Activated CD4-positive, alpha-beta T cell treated with anti-CD3 and anti-CD28 coated beads for 1 hour (primary cell): Measurements from ENCODE around the gene PDE6G.

Experiments used
- DNase-seq: peaks from one replicate; pipeline ENCODE4 v3.0.0-alpha.2; 2020

The PDE6G gene

GRCh38 chr17:81656118-81656743 lies at the start of gene PDE6G:
Gene PDE6G (minus strand): TSS chr17:81656542. CDS start chr17:81653305, 3,237 bp downstream.
- DNase-seq: no peak

GRCh38 chr17:81705518-81706231 lies 49.3 kb upstream of the PDE6G start:
- no peak for DNase-seq

- no peak for DNase-seq
Observed at GRCh38 chr17:81703747-81704654, 47.7 kb upstream of the PDE6G start.

- DNase-seq: peak; percentile 78
Observed at GRCh38 chr17:81702934-81703746, 46.8 kb upstream of the PDE6G start, which contains the start of gene MRPL12. Gene MRPL12 (plus strand): TSS chr17:81703367. CDS start chr17:81703502, 135 bp downstream.

GRCh38 chr17:81701288-81702071 lies 45.1 kb upstream of the PDE6G start:
- DNase-seq: no peak

- no peak for DNase-seq
Observed at GRCh38 chr17:81700353-81701287, 44.3 kb upstream of the PDE6G start.

- no peak for DNase-seq
Observed at GRCh38 chr17:81697261-81698044, 41.1 kb upstream of the PDE6G start.

GRCh38 chr17:81696218-81696941 lies 40.0 kb upstream of the PDE6G start:
- DNase-seq: no peak

- DNase-seq: no peak
Observed at GRCh38 chr17:81695801-81696200, 39.5 kb upstream of the PDE6G start.

GRCh38 chr17:81695211-81695610 lies 38.9 kb upstream of the PDE6G start:
- no peak for DNase-seq

GRCh38 chr17:81694810-81695209 lies 38.5 kb upstream of the PDE6G start:
- DNase-seq: no peak

GRCh38 chr17:81693509-81694210 lies 37.3 kb upstream of the PDE6G start:
- no peak for DNase-seq

- DNase-seq: no peak
Observed at GRCh38 chr17:81691608-81692007, 35.3 kb upstream of the PDE6G start.

- no peak for DNase-seq
Observed at GRCh38 chr17:81691196-81691595, 34.9 kb upstream of the PDE6G start.

GRCh38 chr17:81690549-81690948 lies 34.2 kb upstream of the PDE6G start:
- no peak for DNase-seq

- no peak for DNase-seq
Observed at GRCh38 chr17:81690066-81690465, 33.7 kb upstream of the PDE6G start.

- no peak for DNase-seq
Observed at GRCh38 chr17:81688616-81689015, 32.3 kb upstream of the PDE6G start.
